GF-D8 (cell line): ENCODE results near the gene CST11.

Experiments
- DNase-seq: peaks from one replicate; lab custom pipeline; 2025; lab: John Stamatoyannopoulos, UW

The CST11 gene

DNA sequence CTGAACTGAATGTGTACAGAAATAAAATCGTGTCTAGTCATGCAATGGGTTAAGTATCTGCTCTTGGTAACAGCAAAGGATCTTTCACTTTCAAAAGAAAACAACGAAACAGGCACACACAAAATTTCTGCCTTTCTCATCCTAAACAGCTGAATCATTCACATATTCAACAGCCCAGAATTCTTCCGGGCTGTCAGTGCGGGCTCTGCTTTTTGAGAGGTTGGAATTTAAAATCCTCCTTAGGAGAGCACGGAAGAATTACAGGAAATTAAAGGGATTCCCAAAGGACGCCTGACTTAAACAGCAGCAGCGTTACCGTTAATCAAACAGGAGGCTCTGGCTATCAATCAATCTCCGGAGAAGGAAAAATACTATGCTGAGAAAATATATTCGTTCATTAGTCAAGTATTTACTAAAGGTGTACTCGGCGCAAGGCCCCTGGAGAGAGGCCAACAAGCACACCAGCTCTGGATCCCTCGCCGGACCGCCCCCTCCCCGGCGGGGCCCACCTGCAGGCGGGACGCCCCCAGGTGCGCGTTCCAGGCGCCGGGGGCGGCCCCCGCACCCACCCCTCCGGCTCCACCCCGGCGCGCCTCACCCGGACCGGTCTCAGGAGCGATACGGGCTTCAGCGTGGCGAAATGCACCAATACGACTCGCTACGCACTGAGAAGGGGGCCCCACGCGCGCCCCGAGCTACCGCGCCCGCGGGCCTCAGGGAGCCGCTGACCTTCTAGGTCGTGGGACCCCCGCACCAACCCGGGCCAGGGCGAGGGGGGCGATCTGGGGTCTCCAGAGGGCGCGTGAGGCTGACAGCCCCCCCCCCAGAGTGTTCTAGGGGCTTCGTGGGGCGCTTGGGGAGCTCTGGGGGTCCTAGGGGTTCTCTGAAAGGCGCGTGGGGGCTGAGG lies 32.4 kb downstream of the CST11 start:
- peak; percentile 20 for DNase-seq

DNA sequence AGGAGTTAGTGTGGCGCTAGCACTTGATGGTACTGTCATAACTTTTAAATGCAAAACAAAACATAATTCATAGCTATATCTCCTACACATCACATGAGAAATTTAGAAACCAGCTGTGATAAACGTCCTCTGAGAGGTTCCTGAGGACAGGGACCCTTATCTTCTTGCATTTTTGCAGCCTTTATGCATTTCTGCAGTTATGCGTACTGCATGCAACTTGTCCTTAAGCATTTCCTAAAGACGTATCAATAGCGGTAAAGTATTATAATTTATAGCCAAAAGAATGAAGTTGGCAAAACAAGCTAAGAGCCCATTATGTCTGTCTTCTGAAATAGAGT lies 33.0 kb downstream of the CST11 start:
- no peak for DNase-seq

DNA sequence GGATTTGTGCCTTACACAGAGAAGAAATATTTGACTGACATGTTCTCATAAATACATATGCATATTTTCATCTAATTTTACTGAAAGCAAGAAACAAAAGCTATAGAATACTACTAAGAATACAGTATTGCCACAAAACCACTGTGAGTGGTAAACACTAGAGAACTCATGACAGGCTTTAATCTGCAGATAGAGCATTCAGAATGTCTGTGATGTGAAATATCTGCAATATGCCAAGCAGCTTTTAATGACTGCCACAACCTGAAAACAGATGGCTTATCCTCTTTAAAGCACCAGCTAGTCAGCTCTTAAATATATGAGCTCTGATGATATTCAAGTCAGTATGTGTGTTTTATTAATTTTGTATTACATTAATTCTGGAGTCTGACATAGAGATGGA lies 34.8 kb downstream of the CST11 start:
- no peak for DNase-seq

DNA sequence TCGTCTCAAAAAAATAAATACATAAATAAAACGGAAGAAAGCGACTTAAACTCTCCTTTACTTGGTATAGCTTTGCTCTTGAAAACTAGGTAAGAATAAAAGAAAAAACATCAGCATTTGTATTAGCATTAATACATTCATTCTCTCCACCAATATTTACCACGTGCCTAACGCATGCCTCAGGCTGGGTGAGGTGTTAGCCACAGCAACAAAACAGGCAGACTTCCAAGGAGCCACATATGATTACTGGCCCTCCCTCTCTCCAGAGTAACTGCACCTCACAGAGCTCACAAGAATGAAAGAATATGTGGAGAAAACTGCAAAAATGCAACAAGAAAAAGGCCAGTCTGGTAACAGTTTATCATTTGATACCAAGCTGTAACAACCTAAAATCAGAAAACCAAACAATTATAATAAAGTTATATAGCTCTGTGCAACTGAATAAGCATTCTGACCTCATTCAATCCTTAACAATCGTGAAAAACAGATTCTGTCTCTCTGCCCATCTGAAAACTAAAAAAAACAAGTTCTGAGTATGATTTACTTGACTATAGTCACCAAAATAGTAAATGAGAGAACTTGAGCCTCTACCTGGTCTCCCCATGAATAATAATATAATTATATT lies 36.6 kb downstream of the CST11 start:
- no peak for DNase-seq

DNA sequence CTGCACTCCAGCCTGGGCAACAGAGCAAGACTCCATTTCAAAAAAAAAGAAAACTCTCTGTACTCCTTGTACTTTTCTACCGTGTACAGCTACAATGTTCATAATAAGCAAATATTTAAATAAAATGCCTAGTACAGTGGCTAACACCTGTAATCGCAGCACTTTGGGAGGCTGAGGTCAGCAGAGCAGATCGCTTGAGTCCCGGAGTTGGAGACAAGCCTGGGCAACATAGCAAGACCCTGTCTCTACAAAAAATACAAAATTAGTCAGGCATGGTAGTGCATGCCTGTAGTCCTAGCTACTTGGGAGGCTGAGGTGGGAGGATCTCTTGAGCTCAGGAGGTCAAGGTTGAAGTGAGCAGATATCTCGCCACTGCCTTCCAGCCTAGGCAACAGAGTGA lies 37.1 kb downstream of the CST11 start:
- no peak for DNase-seq

DNA sequence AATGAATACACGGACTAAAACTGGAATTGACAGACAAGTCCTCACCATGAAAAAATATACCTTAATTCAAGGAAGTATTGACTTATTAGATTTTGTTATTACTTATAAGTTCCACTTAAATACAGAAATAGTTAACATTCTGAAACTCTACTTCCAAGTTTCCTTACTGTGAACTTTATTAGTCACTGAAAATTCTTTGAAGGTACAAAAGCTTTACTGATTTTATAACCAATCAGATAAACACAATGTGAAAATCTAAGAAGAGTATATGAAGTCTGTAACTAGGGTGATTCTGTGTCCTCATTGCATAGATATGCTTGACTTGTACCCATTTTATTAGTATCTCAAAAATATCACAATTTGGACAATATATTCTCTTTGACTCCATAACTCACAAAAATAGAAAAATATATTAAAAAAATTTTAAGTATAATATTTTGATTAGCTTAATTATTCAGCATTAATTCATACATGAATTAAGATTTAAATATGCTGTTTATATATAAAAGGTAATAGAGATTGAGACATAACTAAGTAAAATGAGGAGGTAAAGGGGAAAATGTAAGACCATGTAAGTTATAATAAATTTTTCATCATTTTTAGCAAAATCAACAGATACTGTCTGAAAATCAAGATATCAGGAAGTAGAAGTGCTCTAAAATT lies 38.0 kb downstream of the CST11 start:
- no peak for DNase-seq

DNA sequence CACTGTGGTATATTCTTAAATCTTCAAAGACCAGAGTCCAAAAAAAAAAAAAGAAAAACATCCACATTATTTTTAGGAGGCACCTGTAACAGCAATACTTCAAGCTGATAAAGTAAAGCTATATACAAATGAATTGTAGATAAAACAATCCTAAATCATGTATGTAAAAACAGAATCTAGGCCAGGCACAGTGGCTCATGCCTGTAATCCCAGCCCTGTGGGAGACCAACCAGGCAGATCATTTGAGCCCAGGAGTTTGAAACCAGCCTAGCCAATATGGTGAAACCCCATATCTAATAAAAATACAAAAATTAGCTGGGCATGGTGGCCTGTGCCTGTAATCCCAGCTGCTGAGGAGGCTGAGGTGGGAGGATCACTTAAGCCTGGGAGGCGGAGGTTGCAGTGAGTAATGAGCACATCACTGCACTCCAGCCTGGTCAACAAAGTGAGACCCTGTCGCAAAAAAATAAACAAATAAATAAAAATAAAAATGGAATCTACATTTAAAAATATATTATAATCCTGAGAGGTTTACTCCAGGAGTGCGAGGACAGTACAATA lies 38.7 kb downstream of the CST11 start:
- DNase-seq, result no peak

DNA sequence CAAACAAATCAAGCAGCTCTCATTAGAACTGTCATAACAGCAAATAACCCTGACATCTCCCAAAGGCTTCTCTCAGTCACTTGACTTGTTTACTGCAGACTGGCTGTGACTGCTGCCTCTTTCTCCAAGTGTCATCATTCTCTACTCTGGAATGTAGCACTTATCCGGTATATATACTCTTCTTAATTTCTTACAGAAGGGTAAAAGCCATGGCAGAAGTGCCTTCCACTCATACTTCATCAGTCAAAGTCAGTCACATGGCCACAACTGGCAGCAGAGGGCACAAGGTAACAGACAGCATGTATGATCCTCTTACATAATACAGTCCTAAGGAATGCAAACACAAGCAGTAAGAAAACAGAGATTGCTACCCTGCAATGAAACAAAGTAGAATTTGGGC lies 40.6 kb downstream of the CST11 start:
- peak; percentile 21 for DNase-seq

DNA sequence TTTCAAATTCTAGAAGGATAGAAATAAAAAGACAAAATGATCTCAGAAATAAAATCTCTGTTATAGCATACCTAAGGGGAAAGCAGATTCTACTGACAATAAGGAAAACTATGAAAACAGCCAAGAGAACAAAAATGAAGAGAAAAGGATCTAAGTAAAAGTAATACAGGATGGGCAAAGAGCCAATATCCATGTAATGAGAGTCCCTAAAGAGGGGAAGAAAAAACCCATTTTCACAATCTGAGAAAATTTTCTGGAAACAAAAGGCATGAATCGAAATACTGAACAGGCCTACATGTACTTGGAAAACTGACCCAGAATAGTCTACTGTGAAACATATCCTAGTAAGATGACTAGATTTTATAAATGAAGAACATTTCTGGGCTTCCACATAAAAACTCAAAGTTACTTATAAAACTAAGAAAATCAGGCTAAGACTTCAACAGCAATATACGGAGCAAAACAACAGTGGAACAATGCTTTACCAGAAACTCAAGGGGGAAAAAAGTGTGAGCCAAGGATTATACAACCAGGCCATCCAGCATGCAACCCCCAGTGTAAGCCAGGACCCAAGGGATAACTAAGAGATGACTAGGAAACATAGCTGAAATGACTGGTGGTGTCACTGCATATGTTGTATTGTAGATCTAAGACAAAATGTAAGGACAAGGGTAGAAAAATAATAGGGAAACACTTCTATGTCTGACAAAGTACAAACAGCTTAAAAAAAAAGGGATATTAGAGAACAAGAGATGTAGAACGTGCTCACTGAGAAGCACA lies 41.6 kb downstream of the CST11 start:
- DNase-seq, result no peak

DNA sequence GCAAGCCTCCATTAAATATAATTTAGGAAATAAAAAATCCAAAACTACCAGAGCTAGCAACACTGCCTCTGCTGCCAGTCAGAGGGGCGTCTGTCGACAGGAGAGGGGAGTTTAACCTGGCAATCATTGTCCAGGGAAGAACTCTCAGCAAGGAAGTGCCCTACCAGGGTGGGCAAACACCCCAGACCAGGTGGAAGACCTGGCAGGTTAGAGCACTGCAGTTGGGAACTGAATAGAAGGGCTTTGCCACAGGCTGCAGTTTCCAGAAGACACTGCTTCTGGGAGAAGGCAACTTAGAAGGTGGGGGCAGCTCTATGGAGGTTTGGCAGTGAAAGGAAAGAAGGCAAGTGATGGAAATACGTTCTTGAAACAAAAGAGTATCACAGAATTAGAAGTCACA lies 42.9 kb downstream of the CST11 start:
- no peak for DNase-seq

DNA sequence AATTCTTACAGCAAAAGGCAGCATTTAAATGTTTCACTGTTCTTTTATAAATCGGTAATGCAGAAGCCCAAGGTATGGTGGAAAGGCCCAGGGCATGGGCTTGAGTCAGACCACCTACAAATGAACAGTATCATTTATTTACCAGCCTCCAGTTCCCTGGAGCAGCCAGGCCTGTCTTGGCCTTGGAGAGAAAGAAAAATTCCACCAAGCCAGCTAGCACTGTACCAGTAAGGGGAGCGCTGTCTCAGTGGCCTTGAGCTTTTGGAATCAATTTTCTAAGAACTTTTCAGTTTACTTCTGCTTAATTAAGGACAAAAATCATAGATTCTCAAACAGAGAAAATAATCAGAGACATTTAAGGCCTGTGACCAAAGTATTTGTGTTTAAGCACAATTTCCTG lies 43.7 kb downstream of the CST11 start:
- DNase-seq, result no peak

DNA sequence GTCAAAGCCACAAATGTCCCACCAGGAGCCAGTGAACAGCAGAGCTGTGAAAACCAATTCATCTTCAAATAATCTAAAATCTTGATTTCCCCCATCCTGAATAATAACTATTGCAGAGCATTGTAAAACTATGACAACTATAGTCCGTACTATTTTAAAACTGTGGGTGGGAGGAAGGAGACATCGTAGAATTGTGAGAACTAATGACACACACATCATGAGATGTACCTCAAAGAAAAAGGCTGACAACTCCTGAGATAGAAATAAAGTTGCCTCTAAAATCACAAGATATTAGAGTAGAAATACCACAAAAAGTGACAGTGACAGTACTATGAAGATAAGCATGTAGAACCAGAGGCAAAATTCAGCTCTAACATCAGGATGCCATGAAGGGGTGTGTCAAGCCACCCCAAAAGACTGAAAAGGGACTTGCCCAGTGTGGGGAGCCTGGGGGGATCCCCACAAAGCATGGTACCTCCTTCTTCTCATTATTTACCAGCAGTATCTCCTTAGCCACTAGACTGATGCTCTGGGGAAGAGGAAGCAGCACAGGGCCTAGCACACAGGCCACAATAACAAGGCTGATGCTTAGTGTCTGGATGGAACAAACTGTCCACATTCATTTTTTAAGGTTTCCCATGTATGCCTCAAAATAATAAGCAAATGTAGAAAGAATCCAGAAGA lies 44.8 kb downstream of the CST11 start:
- no peak for DNase-seq

DNA sequence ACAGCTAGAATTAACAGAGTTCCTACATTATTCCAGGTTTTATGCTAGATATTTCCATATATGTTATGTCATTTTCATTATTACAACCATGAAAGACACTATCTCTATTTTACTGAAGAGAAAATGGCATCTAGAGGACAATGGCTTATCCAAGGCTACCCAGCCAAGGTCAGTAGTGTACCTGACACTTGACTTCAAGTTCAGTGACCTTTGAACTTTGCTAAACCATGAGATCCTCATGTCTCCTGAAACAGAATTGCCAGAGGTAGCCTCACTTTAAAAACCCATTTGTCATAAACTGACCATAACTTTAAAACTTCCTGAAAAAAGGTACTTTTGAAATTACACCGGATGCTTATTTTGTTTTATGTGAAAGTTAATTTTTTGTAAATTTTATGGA lies 45.8 kb downstream of the CST11 start:
- no peak for DNase-seq

DNA sequence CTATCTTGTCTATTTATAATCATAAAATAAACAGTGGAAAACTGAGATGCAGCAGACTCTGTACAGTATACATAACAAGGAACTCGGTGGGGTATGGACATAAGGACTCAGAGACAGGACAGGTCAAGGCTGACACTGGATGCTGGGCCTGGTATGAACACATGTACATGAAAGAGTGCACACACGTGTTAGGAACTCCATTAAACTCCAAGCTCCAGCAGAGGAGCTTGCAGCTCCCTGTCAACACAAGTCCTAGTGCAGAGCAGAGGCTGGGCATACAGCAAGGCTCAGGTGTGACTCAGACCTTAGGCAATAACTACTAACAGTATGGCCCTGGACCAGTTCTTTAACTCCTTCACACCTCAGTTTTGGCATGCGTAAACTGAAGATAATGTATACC lies 48.5 kb downstream of the CST11 start:
- no peak for DNase-seq

DNA sequence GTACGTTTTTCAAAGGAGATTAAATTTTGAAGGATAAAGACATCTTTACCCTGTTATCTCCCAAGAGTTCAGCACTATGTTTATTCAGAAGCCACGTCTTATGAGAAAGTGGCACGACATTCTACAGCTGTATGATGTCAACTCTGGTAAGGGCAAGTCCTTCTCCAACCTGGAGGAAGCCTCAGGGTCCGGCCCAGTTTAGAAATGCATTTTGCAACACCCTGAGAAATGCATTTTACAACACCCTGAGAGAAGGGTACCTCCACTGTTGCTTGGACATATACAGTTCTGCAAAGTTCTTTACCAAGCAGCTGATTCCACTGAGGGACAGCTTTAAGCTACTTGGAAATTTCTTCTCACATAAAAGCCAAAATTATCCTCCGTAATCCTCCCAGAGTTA lies 48.9 kb downstream of the CST11 start:
- DNase-seq, result no peak

DNA sequence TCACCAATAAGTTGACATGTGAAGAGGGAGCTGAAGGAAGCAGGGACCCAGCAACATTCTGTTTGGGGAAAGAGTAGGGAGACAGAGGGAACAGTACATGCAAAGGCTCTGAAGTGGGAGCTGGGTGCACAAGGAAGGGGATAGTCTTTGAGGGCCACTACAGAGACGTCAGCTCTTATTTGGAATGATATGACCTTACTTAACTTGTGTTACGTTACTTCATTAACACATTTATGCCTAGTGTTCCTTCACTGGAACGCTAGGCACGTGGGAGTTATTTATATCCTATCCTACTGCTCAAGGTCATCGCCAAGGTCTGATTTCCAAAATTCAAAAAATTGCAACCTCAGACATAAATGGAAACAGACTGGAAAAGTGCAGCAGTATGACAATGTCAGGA lies 51.6 kb downstream of the CST11 start:
- no peak for DNase-seq
